Mammary epithelial cell (primary cell): Measurements from ENCODE around the gene CHST1.

Source experiments
- CTCF ChIP-seq, 2 donors: IDR thresholded peaks in 1 of 2; conservative IDR thresholded peaks in 1 of 2; 2 replicates each; pipeline ENCODE4 v1.5.1; 2011 to 2012; ENCODE audit warnings: inconsistent platforms in 2 of 2, low read length in 2 of 2, mild to moderate bottlenecking in 2 of 2, control low read depth in 1 of 2, low read depth in 1 of 2; ENCODE audit not compliant: insufficient read depth in 1 of 2; ENCODE audit errors: extremely low read depth in 1 of 2
- EZH2 ChIP-seq: IDR thresholded peaks from 2 replicates; pipeline ENCODE4 v1.6.1; 2012; ENCODE audit warnings: low read length, inconsistent platforms, borderline replicate concordance

- TF ChIP-seq CTCF (conservative IDR thresholded peaks at IDR 0.05 in 1 of 2, IDR thresholded peaks at IDR 0.05 in 1 of 2; ENCODE audit: extremely low read depth in 1 of 2, insufficient read depth in 1 of 2, low read depth in 1 of 2, low read length in 2 of 2) (no peak), EZH2 (no peak)
Observed at GRCh38 chr11:45670386-45671135, 5.1 kb upstream of the CHST1 start.
